Superior temporal gyrus (tissue), 1 donor: Measurements from ENCODE around the gene SMOC2.
A peak's percentile ranks its signal among the peaks of the same experiment; 100 is the strongest.

Experiments used
- DNase-seq: peaks from one replicate; pipeline ENCODE4 v3.0.0-alpha.2; 2016; ENCODE audit errors: extremely low spot score

Gene SMOC2

GRCh38 chr6:168516944-168517741 lies 76.2 kb downstream of the SMOC2 start:
- DNase-seq: no peak

GRCh38 chr6:168517742-168518347 lies 76.9 kb downstream of the SMOC2 start:
- DNase-seq: no peak

- no peak for DNase-seq
These were observed 77.4 kb downstream of the SMOC2 start for GRCh38 chr6:168518348-168518745.

- no peak for DNase-seq
These were observed 77.9 kb downstream of the SMOC2 start for GRCh38 chr6:168518867-168519266.

GRCh38 chr6:168520233-168520632 lies 79.2 kb downstream of the SMOC2 start:
- no peak for DNase-seq

GRCh38 chr6:168524571-168525001 lies 83.6 kb downstream of the SMOC2 start:
- no peak for DNase-seq

GRCh38 chr6:168525114-168525513 lies 84.1 kb downstream of the SMOC2 start:
- no peak for DNase-seq

GRCh38 chr6:168525926-168526630 lies 85.1 kb downstream of the SMOC2 start:
- DNase-seq: no peak

GRCh38 chr6:168526841-168527281 lies 85.9 kb downstream of the SMOC2 start:
- DNase-seq: no peak

- no peak for DNase-seq
These were observed 86.6 kb downstream of the SMOC2 start for GRCh38 chr6:168527451-168528210.

- DNase-seq: no peak
These were observed 87.6 kb downstream of the SMOC2 start for GRCh38 chr6:168528474-168529095.

- DNase-seq: no peak
These were observed 88.2 kb downstream of the SMOC2 start for GRCh38 chr6:168529214-168529613.

GRCh38 chr6:168530653-168531071 lies 89.7 kb downstream of the SMOC2 start:
- no peak for DNase-seq

- no peak for DNase-seq
These were observed 91.1 kb downstream of the SMOC2 start for GRCh38 chr6:168532070-168532469.

- no peak for DNase-seq
These were observed 92.4 kb downstream of the SMOC2 start for GRCh38 chr6:168533414-168533813.

- no peak for DNase-seq
These were observed 93.3 kb downstream of the SMOC2 start for GRCh38 chr6:168534265-168534664.

- no peak for DNase-seq
These were observed 94.7 kb downstream of the SMOC2 start for GRCh38 chr6:168535711-168536110.

GRCh38 chr6:168536196-168536595 lies 95.2 kb downstream of the SMOC2 start:
- no peak for DNase-seq

- peak; percentile 18 for DNase-seq
These were observed 95.9 kb downstream of the SMOC2 start for GRCh38 chr6:168536665-168537539.

- DNase-seq: no peak
These were observed 96.5 kb downstream of the SMOC2 start for GRCh38 chr6:168537540-168537884.
